SK-N-SH (cell line): ENCODE data around the gene PCNT. TPM values are rescaled to one million over a fixed set of nuclear protein-coding genes. Genes with fewer than 3 reads are reported as not detected.

Experiments used
- CTCF ChIA-PET: fragments of 300-600, 350-600 bp; formaldehyde crosslinking; extraction: SDS; loops from one replicate; lab custom pipeline; 2021; lab: Yijun Ruan, JAX
- POLR2A ChIA-PET: fragments of 350-600 bp; sonication (Branson Sonifier 250); formaldehyde crosslinking; extraction: SDS; loops from one replicate; lab custom pipeline; 2020; ENCODE audit warnings: antibody characterized with exemption, inconsistent platforms; lab: Yijun Ruan, JAX
- DNase-seq: peaks from one replicate; pipeline ENCODE4 v3.0.0; 2012
- H2AFZ ChIP-seq: fragments of 200-600 bp; sonication (generic); 2 replicates; pipeline ENCODE4 v1.8.1; 2016; ENCODE audit warnings: antibody characterized with exemption, mild to moderate bottlenecking, low read depth
- H3F3A ChIP-seq: fragments of 200-600 bp; sonication (generic); replicated peaks from 2 replicates; pipeline ENCODE3; 2016; ENCODE audit warnings: antibody characterized with exemption, mild to moderate bottlenecking; ENCODE audit not compliant: insufficient read depth
- H3K27ac ChIP-seq, 2 experiments: fragments of 200-500 bp in 1 of 2; fragments of 200-600 bp in 1 of 2; sonication (Bioruptor generic) in 1 of 2; sonication (generic), shearing (Covaris generic) in 1 of 2; 2 replicates each; pipeline versions ENCODE4 v1.5.1 to v1.6.1; 2014 to 2016; ENCODE audit warnings: low read depth in 2 of 2, inconsistent platforms in 1 of 2, low read length in 1 of 2, mild to moderate bottlenecking in 1 of 2, mixed read lengths in 1 of 2
- H3K27me3 ChIP-seq: fragments of 200-600 bp; sonication (generic), shearing (Covaris generic); 2 replicates; pipeline ENCODE4 v1.6.1; 2016; ENCODE audit warnings: mixed run types; ENCODE audit not compliant: insufficient read depth
- H3K36me3 ChIP-seq, 2 experiments: fragments of 200-500 bp in 1 of 2; fragments of 200-600 bp in 1 of 2; sonication (Bioruptor generic) in 1 of 2; sonication (generic) in 1 of 2; replicated peaks in 1 of 2; 2 replicates each; pipeline versions ENCODE3 to v1.5.1; 2014 to 2016; ENCODE audit warnings: low read length in 1 of 2, mild to moderate bottlenecking in 1 of 2; ENCODE audit not compliant: insufficient read depth in 2 of 2, control insufficient read depth in 1 of 2
- H3K4me1 ChIP-seq, 2 experiments: fragments of 200-500 bp in 1 of 2; fragments of 200-600 bp in 1 of 2; sonication (Bioruptor generic) in 1 of 2; sonication (generic), shearing (Covaris generic) in 1 of 2; 2 replicates each; pipeline versions ENCODE4 v1.5.1 to v1.6.1; 2014 to 2016; ENCODE audit warnings: low read depth in 1 of 2, low read length in 1 of 2, mixed run types in 1 of 2; ENCODE audit not compliant: insufficient read depth in 2 of 2, control insufficient read depth in 1 of 2
- H3K4me2 ChIP-seq: fragments of 200-600 bp; sonication (generic), shearing (Covaris generic); 2 replicates; pipeline ENCODE4 v1.6.1; 2017; ENCODE audit warnings: mixed run types
- H3K4me3 ChIP-seq, 2 experiments: fragments of 200-500 bp in 1 of 2; fragments of 200-600 bp in 1 of 2; sonication (Bioruptor generic) in 1 of 2; sonication (generic), shearing (Covaris generic) in 1 of 2; 2 replicates each; pipeline versions ENCODE4 v1.5.1 to v1.8.1; 2014 to 2016; ENCODE audit warnings: low read depth in 2 of 2, inconsistent platforms in 1 of 2, low read length in 1 of 2, mild to moderate bottlenecking in 1 of 2, mixed read lengths in 1 of 2, moderate library complexity in 1 of 2
- H3K79me2 ChIP-seq: fragments of 200-600 bp; sonication (generic); 2 replicates; pipeline ENCODE4 v1.8.1; 2017; ENCODE audit warnings: mild to moderate bottlenecking; ENCODE audit not compliant: insufficient read depth
- H3K9ac ChIP-seq: fragments of 200-600 bp; sonication (generic); 2 replicates; pipeline ENCODE4 v1.6.1; 2017; ENCODE audit warnings: mixed run types
- H3K9me2 ChIP-seq: fragments of 200-600 bp; sonication (generic); 2 replicates; pipeline ENCODE4 v1.6.1; 2017; ENCODE audit warnings: mixed run types
- H3K9me3 ChIP-seq: fragments of 200-600 bp; sonication (generic); 2 replicates; pipeline ENCODE4 v1.6.1; 2017; ENCODE audit warnings: mixed run types, mild to moderate bottlenecking, moderate library complexity
- H4K20me1 ChIP-seq: fragments of 200-600 bp; sonication (generic); 2 replicates; pipeline ENCODE4 v1.6.1; 2017; ENCODE audit warnings: mild to moderate bottlenecking, mixed run types; ENCODE audit not compliant: insufficient read depth
- EP300 ChIP-seq, 2 experiments: IDR thresholded peaks; 2 replicates each; pipeline versions ENCODE4 v1.4.0 to v1.6.1; 2012; ENCODE audit warnings: borderline replicate concordance in 1 of 2, low read depth in 1 of 2, low read length in 1 of 2
- EZH2phosphoT487 ChIP-seq: fragments of 200-600 bp; sonication (generic); IDR thresholded peaks from 2 replicates; pipeline ENCODE4 v1.6.1; 2017; ENCODE audit warnings: low read depth, mixed run types, mild to moderate bottlenecking, antibody characterized with exemption, moderate library complexity, borderline replicate concordance
- FOSL2 ChIP-seq: IDR thresholded peaks from 2 replicates; pipeline ENCODE4 v1.4.0; 2012; ENCODE audit warnings: low read depth, mild to moderate bottlenecking, moderate library complexity, borderline replicate concordance
- GATA2 ChIP-seq: sonication (generic); formaldehyde crosslinking; IDR thresholded peaks from 2 replicates; pipeline ENCODE4 v1.5.0; 2020; ENCODE audit warnings: mild to moderate bottlenecking, missing genetic modification reagents
- JUND ChIP-seq: IDR thresholded peaks from 2 replicates; pipeline ENCODE4 v1.4.0; 2012
- MEF2A ChIP-seq: IDR thresholded peaks from 2 replicates; pipeline ENCODE4 v1.4.0; 2012; ENCODE audit warnings: low read depth, borderline replicate concordance
- MXI1 ChIP-seq: IDR thresholded peaks from 2 replicates; pipeline ENCODE4 v1.6.1; 2012; ENCODE audit warnings: mild to moderate bottlenecking, low read depth, low read length, improper control_type of control experiment
- NFIC ChIP-seq: IDR thresholded peaks from 2 replicates; pipeline ENCODE4 v1.4.0; 2012; ENCODE audit warnings: borderline replicate concordance
- NRF1 ChIP-seq: IDR thresholded peaks from 2 replicates; pipeline ENCODE4 v1.6.1; 2012; ENCODE audit warnings: low read depth, mild to moderate bottlenecking, low read length
- RAD21 ChIP-seq: IDR thresholded peaks from 2 replicates; pipeline ENCODE4 v1.6.1; 2012; ENCODE audit warnings: mild to moderate bottlenecking, low read length
- RCOR1 ChIP-seq: fragments of 150-350 bp; IDR thresholded peaks from 2 replicates; pipeline ENCODE4 v1.6.1; 2017; ENCODE audit warnings: antibody characterized with exemption, low read length
- TAF1 ChIP-seq: IDR thresholded peaks from 2 replicates; pipeline ENCODE4 v1.6.1; 2012; ENCODE audit warnings: low read depth, mild to moderate bottlenecking, low read length, moderate library complexity, borderline replicate concordance
- TCF12 ChIP-seq: IDR thresholded peaks from 2 replicates; pipeline ENCODE4 v1.4.0; 2012
- WGBS: methylation state at CpG from one replicate; pipeline ENCODE4 v1.1.6; 2017; ENCODE audit warnings: low lambda C conversion rate; 5-methylcytosine and 5-hydroxymethylcytosine counted together
- polyA plus RNA-seq, 3 experiments: library from polyadenylated mRNA; depleted of rRNA; stranded (reverse); fragments of >200 nt; gene quantifications; 2 replicates each; pipeline ENCODE4 v1.2.3, GENCODE V29; 2012
- TF ChIP-seq, protein P1 (sequence below): IDR thresholded peaks from 2 replicates; pipeline ENCODE4; 2012
- TF ChIP-seq, protein P2 (sequence below): IDR thresholded peaks from 2 replicates; pipeline ENCODE4 v1.4.0; 2012; ENCODE audit warnings: low read depth, borderline replicate concordance
- TF ChIP-seq, protein P3 (sequence below): fragments of 150-350 bp; IDR thresholded peaks from 2 replicates; pipeline ENCODE4 v1.6.1; 2017; ENCODE audit warnings: antibody characterized with exemption, low read length, low read depth, borderline replicate concordance
- TF ChIP-seq, protein P4 (sequence below): fragments of 200-600 bp; sonication (generic); IDR thresholded peaks from 2 replicates; pipeline ENCODE4 v1.6.1; 2017; ENCODE audit warnings: antibody characterized with exemption, mild to moderate bottlenecking, moderate library complexity
- TF ChIP-seq, protein P5 (sequence below): IDR thresholded peaks from 2 replicates; pipeline ENCODE4 v1.4.0; 2012; ENCODE audit warnings: low read depth, borderline replicate concordance
- TF ChIP-seq, protein P6 (sequence below): fragments of 150-350 bp; IDR thresholded peaks from 2 replicates; pipeline ENCODE4 v1.6.1; 2016; ENCODE audit warnings: mild to moderate bottlenecking, low read depth, low read length

PCNT gene
- polyA plus RNA-seq, 1 of the 3 experiments (the other 2 are of a cell fraction), result 15.7 TPM

DNA sequence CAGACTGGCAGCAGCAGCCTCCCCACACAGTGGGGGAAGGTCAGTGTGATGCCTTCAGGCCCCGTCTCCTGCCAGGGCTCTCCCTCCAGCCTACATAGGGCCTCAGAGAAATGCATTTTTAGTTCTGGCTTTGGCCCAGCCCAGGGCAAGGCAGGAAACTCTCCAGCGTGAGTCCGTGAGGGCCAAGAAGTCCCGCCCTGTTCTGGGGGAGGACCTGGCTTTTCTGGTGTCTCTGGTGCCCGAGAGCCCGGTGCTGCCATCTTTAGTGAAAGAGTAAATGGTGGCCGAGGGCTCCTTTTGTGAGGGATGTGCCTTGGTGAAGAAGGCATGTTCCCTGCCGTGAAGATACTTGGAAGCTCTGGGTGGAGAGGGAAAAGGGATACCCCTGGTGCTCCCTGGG, 120.0 kb downstream of the PCNT start:
- H3K27ac ChIP-seq, result no peak overlapping the region; a peak in 1 of 4 replicates
- no peaks in the 10 kb centered on the region for H3K9me2 ChIP-seq
- no peaks in the 10 kb centered on the region for H3K4me1 ChIP-seq
- peaks cover 25 to 62% of the 10 kb centered on the region in 2 experiments for H3K36me3 ChIP-seq
- H3K9ac ChIP-seq, result no peak overlapping the region
- no peak overlapping the region for H2AFZ ChIP-seq
- POLR2A ChIA-PET, result no interaction called here
- no peak overlapping the region for H3K4me3 ChIP-seq
- no peaks in the 10 kb centered on the region for H4K20me1 ChIP-seq
- no peak for TF ChIP-seq MEF2A
- no peak for TF ChIP-seq FOSL2
- TF ChIP-seq, protein P1, sequence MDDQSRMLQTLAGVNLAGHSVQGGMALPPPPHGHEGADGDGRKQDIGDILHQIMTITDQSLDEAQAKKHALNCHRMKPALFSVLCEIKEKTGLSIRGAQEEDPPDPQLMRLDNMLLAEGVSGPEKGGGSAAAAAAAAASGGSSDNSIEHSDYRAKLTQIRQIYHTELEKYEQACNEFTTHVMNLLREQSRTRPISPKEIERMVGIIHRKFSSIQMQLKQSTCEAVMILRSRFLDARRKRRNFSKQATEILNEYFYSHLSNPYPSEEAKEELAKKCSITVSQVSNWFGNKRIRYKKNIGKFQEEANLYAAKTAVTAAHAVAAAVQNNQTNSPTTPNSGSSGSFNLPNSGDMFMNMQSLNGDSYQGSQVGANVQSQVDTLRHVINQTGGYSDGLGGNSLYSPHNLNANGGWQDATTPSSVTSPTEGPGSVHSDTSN, result no peak
- no peak for TF ChIP-seq RAD21
- no peak for TF ChIP-seq JUND
- no peak for TF ChIP-seq NRF1
- TF ChIP-seq RCOR1, result no peak
- TF ChIP-seq, protein P2, sequence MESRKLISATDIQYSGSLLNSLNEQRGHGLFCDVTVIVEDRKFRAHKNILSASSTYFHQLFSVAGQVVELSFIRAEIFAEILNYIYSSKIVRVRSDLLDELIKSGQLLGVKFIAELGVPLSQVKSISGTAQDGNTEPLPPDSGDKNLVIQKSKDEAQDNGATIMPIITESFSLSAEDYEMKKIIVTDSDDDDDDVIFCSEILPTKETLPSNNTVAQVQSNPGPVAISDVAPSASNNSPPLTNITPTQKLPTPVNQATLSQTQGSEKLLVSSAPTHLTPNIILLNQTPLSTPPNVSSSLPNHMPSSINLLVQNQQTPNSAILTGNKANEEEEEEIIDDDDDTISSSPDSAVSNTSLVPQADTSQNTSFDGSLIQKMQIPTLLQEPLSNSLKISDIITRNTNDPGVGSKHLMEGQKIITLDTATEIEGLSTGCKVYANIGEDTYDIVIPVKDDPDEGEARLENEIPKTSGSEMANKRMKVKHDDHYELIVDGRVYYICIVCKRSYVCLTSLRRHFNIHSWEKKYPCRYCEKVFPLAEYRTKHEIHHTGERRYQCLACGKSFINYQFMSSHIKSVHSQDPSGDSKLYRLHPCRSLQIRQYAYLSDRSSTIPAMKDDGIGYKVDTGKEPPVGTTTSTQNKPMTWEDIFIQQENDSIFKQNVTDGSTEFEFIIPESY, result no peak
- no peak for TF ChIP-seq GATA2 (CRISPR knock-in tag)
- TF ChIP-seq NFIC, result no peak
- TF ChIP-seq, protein P3, sequence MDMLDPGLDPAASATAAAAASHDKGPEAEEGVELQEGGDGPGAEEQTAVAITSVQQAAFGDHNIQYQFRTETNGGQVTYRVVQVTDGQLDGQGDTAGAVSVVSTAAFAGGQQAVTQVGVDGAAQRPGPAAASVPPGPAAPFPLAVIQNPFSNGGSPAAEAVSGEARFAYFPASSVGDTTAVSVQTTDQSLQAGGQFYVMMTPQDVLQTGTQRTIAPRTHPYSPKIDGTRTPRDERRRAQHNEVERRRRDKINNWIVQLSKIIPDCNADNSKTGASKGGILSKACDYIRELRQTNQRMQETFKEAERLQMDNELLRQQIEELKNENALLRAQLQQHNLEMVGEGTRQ, result no peak
- TF ChIP-seq, protein P4, sequence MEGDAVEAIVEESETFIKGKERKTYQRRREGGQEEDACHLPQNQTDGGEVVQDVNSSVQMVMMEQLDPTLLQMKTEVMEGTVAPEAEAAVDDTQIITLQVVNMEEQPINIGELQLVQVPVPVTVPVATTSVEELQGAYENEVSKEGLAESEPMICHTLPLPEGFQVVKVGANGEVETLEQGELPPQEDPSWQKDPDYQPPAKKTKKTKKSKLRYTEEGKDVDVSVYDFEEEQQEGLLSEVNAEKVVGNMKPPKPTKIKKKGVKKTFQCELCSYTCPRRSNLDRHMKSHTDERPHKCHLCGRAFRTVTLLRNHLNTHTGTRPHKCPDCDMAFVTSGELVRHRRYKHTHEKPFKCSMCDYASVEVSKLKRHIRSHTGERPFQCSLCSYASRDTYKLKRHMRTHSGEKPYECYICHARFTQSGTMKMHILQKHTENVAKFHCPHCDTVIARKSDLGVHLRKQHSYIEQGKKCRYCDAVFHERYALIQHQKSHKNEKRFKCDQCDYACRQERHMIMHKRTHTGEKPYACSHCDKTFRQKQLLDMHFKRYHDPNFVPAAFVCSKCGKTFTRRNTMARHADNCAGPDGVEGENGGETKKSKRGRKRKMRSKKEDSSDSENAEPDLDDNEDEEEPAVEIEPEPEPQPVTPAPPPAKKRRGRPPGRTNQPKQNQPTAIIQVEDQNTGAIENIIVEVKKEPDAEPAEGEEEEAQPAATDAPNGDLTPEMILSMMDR, result no peak
- TF ChIP-seq EZH2phosphoT487, result no peak
- TF ChIP-seq, protein P5, sequence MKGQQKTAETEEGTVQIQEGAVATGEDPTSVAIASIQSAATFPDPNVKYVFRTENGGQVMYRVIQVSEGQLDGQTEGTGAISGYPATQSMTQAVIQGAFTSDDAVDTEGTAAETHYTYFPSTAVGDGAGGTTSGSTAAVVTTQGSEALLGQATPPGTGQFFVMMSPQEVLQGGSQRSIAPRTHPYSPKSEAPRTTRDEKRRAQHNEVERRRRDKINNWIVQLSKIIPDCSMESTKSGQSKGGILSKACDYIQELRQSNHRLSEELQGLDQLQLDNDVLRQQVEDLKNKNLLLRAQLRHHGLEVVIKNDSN, result no peak
- TF ChIP-seq TAF1, result no peak
- TF ChIP-seq TCF12, result no peak
- no peak for TF ChIP-seq EP300 (IDR thresholded peaks at IDR 0.05; ENCODE audit: borderline replicate concordance in 1 of 2, low read depth in 1 of 2, low read length in 1 of 2)
- TF ChIP-seq, protein P6, sequence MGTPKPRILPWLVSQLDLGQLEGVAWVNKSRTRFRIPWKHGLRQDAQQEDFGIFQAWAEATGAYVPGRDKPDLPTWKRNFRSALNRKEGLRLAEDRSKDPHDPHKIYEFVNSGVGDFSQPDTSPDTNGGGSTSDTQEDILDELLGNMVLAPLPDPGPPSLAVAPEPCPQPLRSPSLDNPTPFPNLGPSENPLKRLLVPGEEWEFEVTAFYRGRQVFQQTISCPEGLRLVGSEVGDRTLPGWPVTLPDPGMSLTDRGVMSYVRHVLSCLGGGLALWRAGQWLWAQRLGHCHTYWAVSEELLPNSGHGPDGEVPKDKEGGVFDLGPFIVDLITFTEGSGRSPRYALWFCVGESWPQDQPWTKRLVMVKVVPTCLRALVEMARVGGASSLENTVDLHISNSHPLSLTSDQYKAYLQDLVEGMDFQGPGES, result no peak
- no peak for TF ChIP-seq MXI1
- H3K27me3 ChIP-seq, result no peaks in the 10 kb centered on the region
- H3K4me2 ChIP-seq, result no peak overlapping the region
- H3K79me2 ChIP-seq, result peaks cover 20% of the 10 kb centered on the region; the same call in 1 of the 2 replicates
- peaks cover 9% of the 10 kb centered on the region for H3F3A ChIP-seq
- 93% methylated on average over 7 of the region's 8 CpGs for WGBS
- no peaks in the 10 kb centered on the region for H3K9me3 ChIP-seq
- no peak for DNase-seq
- CTCF ChIA-PET, result no interaction called here
